IMR-90 (cell line): Measurements from ENCODE around the gene OGFR. TPM values are rescaled to one million over a fixed set of nuclear protein-coding genes. Genes with fewer than 3 reads are reported as not detected.

Experiments
- ATAC-seq: fragments of 200-7000 bp; cut with Tn5 transposase; 2 replicates; pipeline ENCODE4 v1.9.1; 2020; ENCODE audit warnings: low read depth, mild to moderate bottlenecking, moderate library complexity
- BruUV-seq: library from RNA; stranded (reverse); fragments of 400-500 nt; replicated peaks from 2 replicates; lab custom pipeline; 2021; lab: Mats Ljungman, UMichigan
- CTCF ChIA-PET: fragments of 300-600 bp; formaldehyde crosslinking; extraction: SDS; loops from one replicate; lab custom pipeline; 2021; ENCODE audit warnings: antibody characterized with exemption; lab: Yijun Ruan, JAX
- POLR2A ChIA-PET: fragments of 300-600 bp; sonication (Branson Sonifier 250); formaldehyde crosslinking; loops from one replicate; lab custom pipeline; 2022; ENCODE audit warnings: antibody characterized with exemption; ENCODE audit not compliant: unreplicated experiment; lab: Charles Lee
- DNase-seq: peaks from one replicate; pipeline ENCODE4 v3.0.0; 2013
- H2AFZ ChIP-seq: replicated peaks from 2 replicates; pipeline ENCODE3; 2013; ENCODE audit warnings: low read length, mild to moderate bottlenecking; ENCODE audit not compliant: poor library complexity
- H2AK5ac ChIP-seq: 2 replicates; pipeline ENCODE4 v1.6.1; 2013; ENCODE audit warnings: low read depth, low read length, inconsistent platforms
- H2AK9ac ChIP-seq: replicated peaks from 2 replicates; pipeline ENCODE3; 2013; ENCODE audit warnings: mild to moderate bottlenecking, low read depth, low read length, moderate library complexity; ENCODE audit not compliant: poor library complexity
- H2BK120ac ChIP-seq: 2 replicates; pipeline ENCODE4 v1.6.1; 2013; ENCODE audit warnings: low read depth, low read length, inconsistent platforms
- H2BK15ac ChIP-seq: 3 replicates; pipeline ENCODE4 v1.6.1; 2013; ENCODE audit warnings: low read depth, low read length, inconsistent platforms
- H2BK20ac ChIP-seq: 2 replicates; pipeline ENCODE4 v1.6.1; 2013; ENCODE audit warnings: low read depth, mild to moderate bottlenecking, inconsistent platforms, low read length, moderate library complexity
- H2BK5ac ChIP-seq: 2 replicates; pipeline ENCODE4 v1.6.1; 2013; ENCODE audit warnings: mild to moderate bottlenecking, low read depth, low read length, inconsistent platforms; ENCODE audit not compliant: poor library complexity, severe bottlenecking
- H3K14ac ChIP-seq: replicated peaks from 2 replicates; pipeline ENCODE4 v1.6.1; 2013; ENCODE audit warnings: low read depth, low read length, inconsistent platforms
- H3K18ac ChIP-seq: 2 replicates; pipeline ENCODE4 v1.6.1; 2013; ENCODE audit warnings: low read depth, low read length, control low read depth
- H3K23ac ChIP-seq: 2 replicates; pipeline ENCODE4 v1.6.1; 2013; ENCODE audit warnings: low read depth, low read length, inconsistent platforms
- H3K27ac ChIP-seq: 2 replicates; pipeline ENCODE4 v1.5.1; 2013; ENCODE audit warnings: mild to moderate bottlenecking, control low read depth, low read length; ENCODE audit not compliant: insufficient read depth
- H3K27me3 ChIP-seq: 2 replicates; pipeline ENCODE4 v1.6.1; 2013; ENCODE audit warnings: low read length; ENCODE audit not compliant: control insufficient read depth, insufficient read depth
- H3K36me3 ChIP-seq: 2 replicates; pipeline ENCODE4 v1.6.1; 2013; ENCODE audit warnings: low read length, mixed read lengths; ENCODE audit not compliant: control insufficient read depth, insufficient read depth
- H3K4ac ChIP-seq: 2 replicates; pipeline ENCODE4 v1.6.1; 2013; ENCODE audit warnings: low read depth, low read length, inconsistent platforms
- H3K4me1 ChIP-seq: 2 replicates; pipeline ENCODE4 v1.6.1; 2013; ENCODE audit warnings: low read length, mixed read lengths; ENCODE audit not compliant: control insufficient read depth, insufficient read depth
- H3K4me2 ChIP-seq: 2 replicates; pipeline ENCODE4 v1.6.1; 2013; ENCODE audit warnings: low read depth, mild to moderate bottlenecking, control low read depth, low read length, moderate library complexity
- H3K4me3 ChIP-seq: 2 replicates; pipeline ENCODE4 v1.5.1; 2013; ENCODE audit warnings: low read depth, mild to moderate bottlenecking, control low read depth, low read length, moderate library complexity; ENCODE audit not compliant: insufficient read depth
- H3K56ac ChIP-seq: 2 replicates; pipeline ENCODE4 v1.6.1; 2013; ENCODE audit warnings: low read length, inconsistent platforms; ENCODE audit not compliant: insufficient read depth; ENCODE audit errors: extremely low read depth
- H3K79me1 ChIP-seq, 2 experiments: 2 replicates each; pipeline ENCODE4 v1.6.1; 2013; ENCODE audit warnings: low read length in 2 of 2, inconsistent platforms in 1 of 2, low read depth in 1 of 2
- H3K9ac ChIP-seq: 2 replicates; pipeline ENCODE4 v1.6.1; 2013; ENCODE audit warnings: low read depth, low read length, control low read depth
- H3K9me1 ChIP-seq: 2 replicates; pipeline ENCODE4 v1.6.1; 2013; ENCODE audit warnings: low read length, inconsistent platforms; ENCODE audit not compliant: insufficient read depth
- H3K9me3 ChIP-seq: 2 replicates; pipeline ENCODE4 v1.6.1; 2013; ENCODE audit warnings: low read length; ENCODE audit not compliant: control insufficient read depth, insufficient read depth
- H4K20me1 ChIP-seq: 2 replicates; pipeline ENCODE4 v1.6.1; 2013; ENCODE audit warnings: low read length, inconsistent platforms; ENCODE audit not compliant: insufficient read depth
- H4K5ac ChIP-seq: 2 replicates; pipeline ENCODE4 v1.6.1; 2013; ENCODE audit warnings: mild to moderate bottlenecking, low read depth, low read length, control low read depth
- H4K8ac ChIP-seq, 2 experiments: 2 replicates each; pipeline ENCODE4 v1.6.1; 2013; ENCODE audit warnings: low read depth in 2 of 2, low read length in 2 of 2, control low read depth in 1 of 2, inconsistent platforms in 1 of 2
- H4K91ac ChIP-seq: 2 replicates; pipeline ENCODE4 v1.6.1; 2013; ENCODE audit warnings: low read depth, low read length, inconsistent platforms; ENCODE audit not compliant: insufficient read depth
- FOS ChIP-seq: fragments of 150-350 bp; IDR thresholded peaks from 2 replicates; pipeline ENCODE4 v1.6.1; 2016; ENCODE audit warnings: low read depth, low read length
- MAZ ChIP-seq: IDR thresholded peaks from 2 replicates; pipeline ENCODE4 v1.6.1; 2012; ENCODE audit warnings: low read depth, mild to moderate bottlenecking, low read length, improper control_type of control experiment, moderate library complexity, borderline replicate concordance
- WGBS, 2 experiments: methylation state at CpG; one replicate each; pipeline versions ENCODE4 v1.1.5 to v1.1.7; 2013; ENCODE audit warnings: missing lambda C conversion rate in 2 of 2; ENCODE audit not compliant: insufficient read length in 1 of 2; ENCODE audit errors: extremely low coverage in 2 of 2; 5-methylcytosine and 5-hydroxymethylcytosine counted together
- dilution Hi-C: fragments of 300-500 bp; cut with HindIII; formaldehyde crosslinking; loops from one replicate; pipeline ENCODE4 v1.14.3; 2018; ENCODE audit warnings: low sequenced_read_pairs; ENCODE audit not compliant: unreplicated experiment
- in situ Hi-C: fragments of 300-500 bp; cut with MboI; formaldehyde crosslinking; loops from 3 replicates; pipeline ENCODE4 v1.14.3; 2019; ENCODE audit warnings: low sequenced_read_pairs, inconsistent platforms, mixed read lengths
- intact Hi-C: fragments of 100-400 bp; cut with micrococcal nuclease; formaldehyde crosslinking; loops from 2 replicates; pipeline ENCODE4 v1.10.0; 2022
- polyA plus RNA-seq, 3 experiments: library from polyadenylated mRNA; depleted of rRNA; stranded (reverse); fragments of >200 nt; gene quantifications; 2 replicates each; pipeline ENCODE4 v1.2.3, GENCODE V29; 2012; ENCODE audit warnings: low replicate concordance in 1 of 3
- total RNA-seq: library from RNA; depleted of rRNA; stranded (reverse); fragments of >200 nt; gene quantifications from 2 replicates; pipeline ENCODE4 v1.2.3, GENCODE V29; 2012
- TF ChIP-seq, protein P1 (sequence below): conservative IDR thresholded peaks from 2 replicates; pipeline ENCODE4 v1.5.1; 2012; ENCODE audit warnings: mild to moderate bottlenecking, low read depth, low read length, improper control_type of control experiment

OGFR gene
- total and polyA plus RNA-seq, 2 of the 4 experiments (the other 2 are of a cell fraction): 22.4 to 30.1 TPM

DNA sequence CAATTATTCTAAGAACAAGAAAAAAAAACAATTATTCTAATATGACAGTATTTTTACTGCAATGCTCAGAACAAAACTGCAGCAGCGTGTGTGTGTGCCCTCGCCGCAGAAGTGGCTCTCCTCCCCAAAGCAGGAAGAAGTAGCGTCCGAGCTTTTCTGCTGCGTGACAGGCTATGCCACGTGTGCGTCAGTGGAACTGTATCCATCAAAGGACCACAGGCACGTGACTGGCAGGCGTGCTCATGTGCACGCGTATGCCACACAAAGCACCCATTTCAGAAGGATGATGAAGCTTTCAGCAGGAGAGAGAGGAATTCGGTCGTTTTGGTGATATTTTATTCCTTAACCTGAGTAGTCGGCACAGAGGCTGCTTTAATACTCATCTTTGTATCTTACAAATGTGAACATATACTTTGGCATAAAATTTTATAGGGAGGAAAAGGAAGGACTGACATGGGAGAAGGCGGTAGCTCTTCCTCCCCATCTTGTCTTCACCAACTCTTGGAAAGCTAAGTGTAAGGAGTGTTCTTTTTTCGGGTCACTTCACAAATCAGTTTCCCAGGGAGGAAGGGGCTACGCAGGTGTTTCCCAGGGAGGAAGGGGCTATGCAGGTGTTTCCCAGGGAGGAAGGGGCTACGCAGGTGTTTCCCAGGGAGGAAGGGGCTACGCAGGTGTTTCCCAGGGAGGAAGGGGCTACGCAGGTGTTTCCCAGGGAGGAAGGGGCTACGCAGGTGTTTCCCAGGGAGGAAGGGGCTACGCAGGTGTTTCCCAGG lies 53.6 kb downstream of the OGFR start:
- Histone ChIP-seq H3K4me2 (no peak overlapping the region), H3K27ac (no peak overlapping the region), H3K23ac (peak overlapping the region; percentile 36; the same call in 1 of the 2 replicates), H3K18ac (no peak overlapping the region), H3K27me3 (no peaks in the 10 kb centered on the region), H3K9me3 (no peaks in the 10 kb centered on the region), H3K9me1 (peaks cover 4% of the 10 kb centered on the region; the same call in 1 of the 2 replicates), H3K4me1 (0 out of 2 replicates have a peak, but pooled peaks cover 3% of the 10 kb centered on the region), H2BK20ac (no peak overlapping the region), H4K20me1 (peaks cover 19% of the 10 kb centered on the region), H3K9ac (no peak overlapping the region), H3K4me3 (no peak overlapping the region), H3K36me3 (peaks cover 19% of the 10 kb centered on the region), H2BK120ac (no peak overlapping the region), H2AK9ac (no peak overlapping the region), H3K56ac (no peak overlapping the region), H2AFZ (no peak overlapping the region), H3K79me1 (peaks cover 14 to 49% of the 10 kb centered on the region in 2 experiments), H2AK5ac (no peak overlapping the region), H4K8ac (no peak overlapping the region), H3K14ac (no peak overlapping the region), H2BK15ac (no peak overlapping the region), H3K4ac (no peak overlapping the region), H2BK5ac (no peak overlapping the region), H4K91ac (no peak overlapping the region), H4K5ac (no peak overlapping the region)
- TF ChIP-seq, protein P1, sequence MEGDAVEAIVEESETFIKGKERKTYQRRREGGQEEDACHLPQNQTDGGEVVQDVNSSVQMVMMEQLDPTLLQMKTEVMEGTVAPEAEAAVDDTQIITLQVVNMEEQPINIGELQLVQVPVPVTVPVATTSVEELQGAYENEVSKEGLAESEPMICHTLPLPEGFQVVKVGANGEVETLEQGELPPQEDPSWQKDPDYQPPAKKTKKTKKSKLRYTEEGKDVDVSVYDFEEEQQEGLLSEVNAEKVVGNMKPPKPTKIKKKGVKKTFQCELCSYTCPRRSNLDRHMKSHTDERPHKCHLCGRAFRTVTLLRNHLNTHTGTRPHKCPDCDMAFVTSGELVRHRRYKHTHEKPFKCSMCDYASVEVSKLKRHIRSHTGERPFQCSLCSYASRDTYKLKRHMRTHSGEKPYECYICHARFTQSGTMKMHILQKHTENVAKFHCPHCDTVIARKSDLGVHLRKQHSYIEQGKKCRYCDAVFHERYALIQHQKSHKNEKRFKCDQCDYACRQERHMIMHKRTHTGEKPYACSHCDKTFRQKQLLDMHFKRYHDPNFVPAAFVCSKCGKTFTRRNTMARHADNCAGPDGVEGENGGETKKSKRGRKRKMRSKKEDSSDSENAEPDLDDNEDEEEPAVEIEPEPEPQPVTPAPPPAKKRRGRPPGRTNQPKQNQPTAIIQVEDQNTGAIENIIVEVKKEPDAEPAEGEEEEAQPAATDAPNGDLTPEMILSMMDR: no peak
- TF ChIP-seq MAZ (no peak), FOS (no peak)
- POLR2A ChIA-PET: no interaction called here
- CTCF ChIA-PET: no interaction called here
- whole genome bisulfite sequencing, 2 experiments: no CpG with 5 or more reads among the region's 23 CpGs
- intact Hi-C loops (no loop called here), dilution Hi-C loops (no loop called here), in situ Hi-C loops (no loop called here)
- DNase-seq: no peak
- no TSS peak for BruUV-seq
- ATAC-seq: no peak
